ENCODE data around the gene GOLGA3. TPM values are rescaled to one million over a fixed set of nuclear protein-coding genes. Genes with fewer than 3 reads are reported as not detected.

GOLGA3 gene
- total and polyA plus RNA-seq, 10 of the 15 experiments (the other 5 are each of a cell fraction or from before 2014, with no cell fraction given): 2.0 to 42.7 (median 15.2) TPM

- no peak for TF ChIP-seq ZBTB11 (CRISPR knock-in tag; IDR thresholded peaks at IDR 0.05)
- TF ChIP-seq ZBTB4 (CRISPR knock-in tag; IDR thresholded peaks at IDR 0.05): no peak
- no peak for TF ChIP-seq MXI1 (IDR thresholded peaks at IDR 0.05; ENCODE audit: low read depth, low read length)
- TF ChIP-seq NR2F1 (conservative IDR thresholded peaks at IDR 0.05): no peak
- no peak for TF ChIP-seq ATF7 (IDR thresholded peaks at IDR 0.05; ENCODE audit: low read depth)
- no peak for TF ChIP-seq ZNF207 (IDR thresholded peaks at IDR 0.05; ENCODE audit: borderline replicate concordance)
- no peak for TF ChIP-seq ZNF687 (IDR thresholded peaks at IDR 0.05)
- TF ChIP-seq NFYA (IDR thresholded peaks at IDR 0.05; ENCODE audit: borderline replicate concordance, low read depth, low read length): no peak
- TF ChIP-seq CHD1 (IDR thresholded peaks at IDR 0.05; ENCODE audit: low read depth, low read length): no peak
- no peak for TF ChIP-seq BACH1 (IDR thresholded peaks at IDR 0.05; ENCODE audit: borderline replicate concordance)
- TF ChIP-seq EZH2 (IDR thresholded peaks at IDR 0.05; ENCODE audit: borderline replicate concordance, control insufficient read depth, low read depth, low read length): no peak
Observed at GRCh38 chr12:132806857-132807256, 21.8 kb downstream of the GOLGA3 start (continued).

Data from GM12878 (cell line).